ENCODE measurements around the gene IGFL4. TPM values are rescaled to one million over a fixed set of nuclear protein-coding genes. Genes with fewer than 3 reads are reported as not detected.

IGFL4 gene
- polyA plus RNA-seq, 1 donor, result 0.58 TPM

DNA sequence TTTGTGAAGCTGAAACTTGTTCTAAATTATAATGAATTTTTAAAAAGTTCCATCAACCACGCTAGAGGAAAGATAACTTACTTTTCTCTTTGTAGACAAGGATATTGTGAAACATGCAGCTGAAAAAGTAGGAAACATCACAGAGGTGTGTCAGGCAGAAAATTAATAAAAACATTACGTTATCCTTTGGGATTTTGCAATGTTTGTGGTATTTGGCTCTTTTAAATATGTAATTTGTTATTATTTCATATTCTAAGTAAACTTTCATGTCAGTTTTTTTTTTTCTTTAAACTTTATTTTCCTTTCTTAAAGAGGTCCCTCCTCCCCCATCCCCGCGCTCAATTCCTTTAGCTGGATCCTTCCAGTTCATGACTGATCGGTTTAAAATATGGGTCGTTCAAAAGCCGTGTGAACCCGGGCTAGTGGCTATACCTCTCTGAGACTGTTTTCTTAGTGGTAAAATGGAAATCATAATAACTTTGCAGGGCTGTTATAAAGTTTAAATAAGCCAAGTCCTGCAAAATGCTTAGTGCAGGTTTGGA lies 46.3 kb downstream of the IGFL4 start:
- no peak for DNase-seq

DNA sequence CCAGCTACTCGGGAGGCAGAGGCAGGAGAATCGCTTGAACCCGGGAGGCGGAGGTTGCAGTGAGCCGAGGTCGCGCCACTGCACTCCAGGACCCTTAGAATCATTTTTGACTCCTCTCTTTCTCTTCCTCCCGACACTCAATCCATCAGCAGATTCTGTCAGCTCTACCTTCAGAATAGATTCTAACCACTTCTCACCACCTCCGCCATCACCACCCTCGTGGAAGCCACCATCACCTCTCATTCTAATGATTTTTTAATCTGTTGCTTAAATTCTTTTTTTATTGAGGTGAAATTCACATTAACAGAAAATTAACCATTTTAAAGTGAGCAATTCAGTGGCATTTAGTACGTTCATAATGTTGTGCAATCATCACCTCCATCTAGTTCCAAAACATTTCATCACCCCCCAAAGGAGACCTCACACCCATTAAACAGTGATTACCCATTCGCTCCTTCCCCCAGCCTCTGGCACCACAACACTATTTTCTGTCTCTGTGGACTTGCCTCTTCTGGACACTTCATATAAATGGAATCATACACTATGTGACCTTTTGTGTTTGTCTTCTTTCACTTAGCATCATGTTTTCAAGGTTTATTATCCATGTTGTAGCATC lies 50.6 kb downstream of the IGFL4 start:
- no peak for DNase-seq

Other genes starting within 250 kb of the IGFL4 start
- gene DMWD, start 248.2 kb downstream of the IGFL4 start, polyA plus RNA-seq (ENCODE audit: insufficient read length), result 36.6 TPM
- gene RSPH6A, start 225.7 kb downstream of the IGFL4 start, polyA plus RNA-seq (ENCODE audit: insufficient read length), result not detected
- gene SYMPK, start 177.9 kb downstream of the IGFL4 start, polyA plus RNA-seq (ENCODE audit: insufficient read length), result 75.1 TPM
- 0.12 TPM for gene FOXA3, start 176.7 kb downstream of the IGFL4 start, polyA plus RNA-seq (ENCODE audit: insufficient read length)
- 14.5 TPM for gene IRF2BP1, start 154.9 kb downstream of the IGFL4 start, polyA plus RNA-seq (ENCODE audit: insufficient read length)
- 4.0 TPM for gene MYPOP, start 138.4 kb downstream of the IGFL4 start, polyA plus RNA-seq (ENCODE audit: insufficient read length)
- gene NANOS2, start 126.2 kb downstream of the IGFL4 start, polyA plus RNA-seq (ENCODE audit: insufficient read length), result not detected
- 4.1 TPM for gene NOVA2, start 67.1 kb downstream of the IGFL4 start, polyA plus RNA-seq (ENCODE audit: insufficient read length)
- 11.7 TPM for gene CCDC61, start 45.5 kb downstream of the IGFL4 start, polyA plus RNA-seq (ENCODE audit: insufficient read length)
- gene PGLYRP1, start 17.9 kb downstream of the IGFL4 start, polyA plus RNA-seq (ENCODE audit: insufficient read length), result 0.32 TPM
- gene IGFL3, start 83.7 kb upstream of the IGFL4 start, polyA plus RNA-seq (ENCODE audit: insufficient read length), result not detected
- not detected for gene IGFL2, start 107.2 kb upstream of the IGFL4 start, polyA plus RNA-seq (ENCODE audit: insufficient read length)
- gene IGFL1, start 188.7 kb upstream of the IGFL4 start, polyA plus RNA-seq (ENCODE audit: insufficient read length), result not detected